ENCODE measurements around the gene DGLUCY. TPM values are rescaled to one million over a fixed set of nuclear protein-coding genes. Genes with fewer than 3 reads are reported as not detected.
A peak's percentile ranks its signal among the peaks of the same experiment; 100 is the strongest.

The DGLUCY gene
- total and polyA plus RNA-seq, 2 of the 8 experiments (the other 6 are each of a cell fraction or from before 2014, with no cell fraction given): 24.9 to 31.8 TPM

DNA sequence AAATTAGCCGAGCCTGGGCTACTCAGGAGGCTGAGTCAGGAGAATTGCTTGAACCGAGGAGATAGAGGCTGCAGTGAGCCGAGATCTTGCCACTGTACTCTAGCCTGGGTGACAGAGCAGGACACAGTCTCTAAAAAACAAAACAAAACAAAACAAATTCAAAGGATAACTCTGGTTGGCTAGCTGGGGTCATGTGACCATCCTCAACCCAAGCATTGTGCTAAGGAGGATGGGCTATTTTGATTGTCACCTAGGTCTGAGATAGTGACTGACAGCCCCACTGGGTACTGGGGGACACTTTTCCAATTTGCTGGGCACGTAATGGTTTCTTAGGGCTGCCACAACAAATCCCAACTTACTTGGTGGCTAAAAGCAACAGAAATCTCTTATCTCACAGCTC lies 11.9 kb downstream of the DGLUCY start:
- Histone ChIP-seq H3K9ac (replicated peaks in 1 of 4; ENCODE audit: extremely low read depth in 1 of 4, low read depth in 3 of 4, low read length in 3 of 4) (no peak overlapping the region), H4K5ac (ENCODE audit: insufficient read length, low read depth, low read length) (no peak overlapping the region), H3K27ac (ENCODE audit: low read depth, low read length) (no peak overlapping the region), H3K36me3 (ENCODE audit: control insufficient read depth in 2 of 4, insufficient read depth in 4 of 4, low read length in 3 of 4) (peaks cover 0 to 6% (median under 1%) of the 10 kb centered on the region in 4 experiments; a peak in 2 of 8 replicates), H4K91ac (replicated peaks; ENCODE audit: insufficient read length, low read length) (no peak overlapping the region), H3K79me2 (ENCODE audit: control insufficient read depth in 1 of 2, insufficient read depth in 2 of 2, low read length in 2 of 2) (peaks cover 0 to 2% of the 10 kb centered on the region in 2 experiments; a peak in 1 of 4 replicates), H3K18ac (ENCODE audit: extremely low read depth, low read length) (no peak overlapping the region), H2AK5ac (ENCODE audit: low read depth, low read length) (no peak overlapping the region), H3K14ac (ENCODE audit: insufficient read length) (no peak overlapping the region), H2AFZ (ENCODE audit: low read length) (no peak overlapping the region), H3K79me1 (ENCODE audit: low read depth, low read length) (no peaks in the 10 kb centered on the region; the same call in none of the 2 replicates), H4K8ac (ENCODE audit: extremely low read depth, insufficient read depth, low read length) (no peak overlapping the region), H3K4ac (replicated peaks; ENCODE audit: insufficient read length, low read depth, low read length) (no peak overlapping the region), H3K27me3 (replicated peaks in 1 of 4; ENCODE audit: control insufficient read depth in 3 of 4, extremely low read depth in 1 of 4, insufficient read depth in 3 of 4, low read length in 3 of 4) (no peaks in the 10 kb centered on the region), H3K56ac (replicated peaks; ENCODE audit: insufficient read length, low read depth, low read length) (no peak overlapping the region), H3K23me2 (ENCODE audit: low read depth, low read length) (no peaks in the 10 kb centered on the region), H2BK20ac (ENCODE audit: low read length) (no peak overlapping the region), H2BK120ac (replicated peaks; ENCODE audit: low read depth, low read length) (no peak overlapping the region), H2BK12ac (ENCODE audit: low read depth, low read length) (no peak overlapping the region), H3K23ac (ENCODE audit: insufficient read length) (no peak overlapping the region), H3K4me3 (ENCODE audit: extremely low read depth in 1 of 4, insufficient read depth in 2 of 4, low read depth in 3 of 4, low read length in 4 of 4) (no peak overlapping the region), H2BK15ac (ENCODE audit: low read length) (no peak overlapping the region), H2BK5ac (ENCODE audit: low read depth, low read length) (no peak overlapping the region), H3K9me3 (ENCODE audit: insufficient read depth in 2 of 2, low read depth in 1 of 2, low read length in 1 of 2) (peaks cover 0 to 3% of the 10 kb centered on the region in 2 experiments; a peak in 1 of 4 replicates), H3K4me1 (replicated peaks in 1 of 4; ENCODE audit: control insufficient read depth in 3 of 4, insufficient read depth in 4 of 4, low read length in 3 of 4) (no peaks in the 10 kb centered on the region; a peak in 2 of 7 replicates), H3K4me2 (ENCODE audit: insufficient read depth in 1 of 2, low read depth in 2 of 2, low read length in 2 of 2) (no peak overlapping the region), H4K20me1 (replicated peaks in 1 of 2; ENCODE audit: control insufficient read depth in 1 of 2, insufficient read depth in 2 of 2, low read length in 2 of 2) (no peaks in the 10 kb centered on the region)
- DNase-seq (ENCODE audit: low read depth in 1 of 2, low spot score in 2 of 2) (no peak), FAIRE-seq (no peak)
- WGBS, 2 experiments (ENCODE audit: extremely low coverage in 1 of 2, insufficient coverage in 1 of 2, insufficient read length in 1 of 2, insufficient replicate concordance in 2 of 2, low coverage in 1 of 2, low lambda C conversion rate in 2 of 2, missing lambda C conversion rate in 1 of 2): 76% methylated on average over 4 of the region's 4 CpGs; no CpG with 5 or more reads in 1 of the 2 experiments
- ChIA-PET POLR2A (ENCODE audit: partially characterized antibody) (interaction anchor here (0.8 kb wide), 1 partner anchor 37 kb away, joined by 3 read pairs; no protein-coding TSS in a partner anchor), CTCF (ENCODE audit: partially characterized antibody) (interaction anchor here (1.1 to 3.6 kb wide), 3 partner anchors 13 to 223 kb away, joined by 4 to 22 read pairs (median 6); no protein-coding TSS in a partner anchor)
- no peak for TF ChIP-seq SIX5 (IDR thresholded peaks at IDR 0.05; ENCODE audit: low read depth, low read length)
- TF ChIP-seq KDM5A (IDR thresholded peaks at IDR 0.05; ENCODE audit: low read length): no peak
- TF ChIP-seq JUN (IDR thresholded peaks at IDR 0.05; ENCODE audit: low read depth, low read length): no peak
- TF ChIP-seq, protein P1, sequence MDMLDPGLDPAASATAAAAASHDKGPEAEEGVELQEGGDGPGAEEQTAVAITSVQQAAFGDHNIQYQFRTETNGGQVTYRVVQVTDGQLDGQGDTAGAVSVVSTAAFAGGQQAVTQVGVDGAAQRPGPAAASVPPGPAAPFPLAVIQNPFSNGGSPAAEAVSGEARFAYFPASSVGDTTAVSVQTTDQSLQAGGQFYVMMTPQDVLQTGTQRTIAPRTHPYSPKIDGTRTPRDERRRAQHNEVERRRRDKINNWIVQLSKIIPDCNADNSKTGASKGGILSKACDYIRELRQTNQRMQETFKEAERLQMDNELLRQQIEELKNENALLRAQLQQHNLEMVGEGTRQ (IDR thresholded peaks at IDR 0.05; ENCODE audit: low read length): peak; percentile 18; the same call in 1 of the 2 replicates
